Kidney glomerular epithelial cell (primary cell): Measurements from ENCODE around the gene LATS2.

Experiments
- DNase-seq: peaks from one replicate; lab custom pipeline; 2025; lab: John Stamatoyannopoulos, UW

Gene LATS2

GRCh38 chr13:21061029-21061763 is at the start of gene LATS2:
LATS2 (minus strand) TSS chr13:21061586; CDS start chr13:21046026, 15,560 bp downstream.
- DNase-seq = peak; percentile 89

GRCh38 chr13:21109168-21109567 is 47.8 kb upstream of the LATS2 start:
- no peak for DNase-seq

DNA sequence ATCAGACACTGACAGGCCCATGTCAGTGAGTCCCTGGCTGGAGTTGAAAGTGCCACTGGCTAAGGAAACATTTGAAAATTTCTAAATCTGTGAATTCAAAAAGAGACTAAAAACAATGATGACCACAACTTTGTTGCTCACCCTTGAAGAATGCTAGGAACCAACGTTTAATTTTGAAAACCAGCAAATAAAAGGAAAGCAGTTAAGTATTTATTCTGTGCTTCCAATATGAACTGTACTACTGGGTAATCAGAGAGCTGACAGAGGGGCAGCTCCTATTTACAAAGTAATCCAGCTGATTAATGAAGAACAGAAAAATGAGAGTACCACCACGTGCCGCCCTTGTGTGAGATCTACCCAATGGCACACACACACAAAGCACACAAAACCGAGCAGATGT is 44.7 kb upstream of the LATS2 start:
- DNase-seq = peak; percentile 27

- DNase-seq = no peak
These were observed 43.0 kb upstream of the LATS2 start for GRCh38 chr13:21104199-21105019.

GRCh38 chr13:21101865-21102576 is 40.6 kb upstream of the LATS2 start:
- no peak for DNase-seq

DNA sequence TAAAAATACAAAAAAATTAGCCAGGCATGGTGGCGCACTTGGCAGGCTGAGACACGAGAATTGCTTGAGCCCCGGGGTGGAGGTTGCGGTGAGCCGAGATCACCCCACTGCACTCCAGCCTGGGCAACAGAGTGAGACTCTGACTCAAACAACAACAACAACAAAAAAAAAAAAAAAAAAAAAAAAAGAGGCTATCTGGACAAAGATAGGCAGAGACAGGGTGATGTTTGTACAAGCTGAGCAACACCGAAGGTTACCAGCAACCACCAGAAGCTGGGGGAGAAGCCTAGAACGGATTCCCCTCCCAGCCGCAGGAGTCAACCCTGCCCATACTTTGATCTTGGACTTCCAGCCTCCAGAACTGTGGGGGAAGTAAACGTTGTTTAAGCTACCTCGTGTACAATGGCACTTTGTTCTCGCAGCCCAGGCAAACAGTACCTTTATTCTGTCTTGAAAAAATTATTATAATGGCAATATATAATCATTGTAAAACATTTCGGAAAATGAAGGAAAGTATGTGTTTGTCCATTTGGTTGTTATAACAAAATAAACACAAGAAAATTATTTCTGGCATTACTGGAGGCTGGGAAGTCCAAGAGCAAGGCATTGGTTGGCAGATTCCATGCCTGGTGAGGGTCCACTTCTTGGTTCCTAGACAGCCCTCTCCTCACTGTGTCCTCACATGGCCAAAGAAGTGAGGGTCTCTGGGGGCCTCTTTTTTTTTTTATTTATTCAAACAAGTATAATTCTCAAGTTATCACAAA is 39.8 kb upstream of the LATS2 start:
- no peak for DNase-seq

- no peak for DNase-seq
These were observed 38.8 kb upstream of the LATS2 start for GRCh38 chr13:21100211-21100610.

DNA sequence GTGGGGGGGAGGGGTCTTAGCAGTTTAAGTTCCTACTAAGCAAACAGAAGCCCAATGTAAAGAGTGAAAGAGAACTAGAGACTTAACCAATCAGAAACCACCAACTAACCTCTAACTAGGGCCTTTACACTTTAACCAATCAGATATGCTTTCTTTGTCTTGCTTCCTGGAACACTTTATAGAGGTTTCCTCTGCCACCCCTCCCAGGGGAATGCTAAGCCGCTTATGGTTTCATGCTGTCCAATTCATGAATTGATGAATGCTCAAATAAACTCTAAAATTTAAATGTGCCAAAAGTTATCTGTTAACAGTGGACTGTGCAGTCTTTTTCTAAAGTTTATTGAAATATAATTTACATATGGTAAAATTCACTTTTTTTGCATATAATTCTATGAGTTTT is 33.9 kb upstream of the LATS2 start:
- DNase-seq = no peak

GRCh38 chr13:21089830-21090229 is 28.4 kb upstream of the LATS2 start:
- no peak for DNase-seq

- DNase-seq = no peak
These were observed 27.1 kb upstream of the LATS2 start for GRCh38 chr13:21088534-21088933.

DNA sequence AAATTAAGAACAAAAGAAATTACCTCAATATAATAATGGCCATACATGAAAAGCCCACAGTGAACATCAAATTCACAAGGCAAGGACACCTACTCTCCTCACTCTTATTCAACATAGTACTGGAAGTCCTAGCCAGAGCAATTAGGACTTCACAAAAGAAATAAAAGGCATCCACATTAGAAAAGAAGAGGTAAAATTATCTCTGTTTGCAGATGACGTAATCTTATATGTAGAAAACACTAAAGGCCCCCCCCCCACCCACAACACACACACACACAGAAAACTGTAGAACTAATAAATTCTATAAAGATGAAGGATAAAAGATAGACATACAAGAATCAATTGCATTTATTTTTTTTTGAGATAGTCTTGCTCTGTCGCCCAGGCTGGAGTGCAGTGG is 25.5 kb upstream of the LATS2 start:
- DNase-seq = no peak

DNA sequence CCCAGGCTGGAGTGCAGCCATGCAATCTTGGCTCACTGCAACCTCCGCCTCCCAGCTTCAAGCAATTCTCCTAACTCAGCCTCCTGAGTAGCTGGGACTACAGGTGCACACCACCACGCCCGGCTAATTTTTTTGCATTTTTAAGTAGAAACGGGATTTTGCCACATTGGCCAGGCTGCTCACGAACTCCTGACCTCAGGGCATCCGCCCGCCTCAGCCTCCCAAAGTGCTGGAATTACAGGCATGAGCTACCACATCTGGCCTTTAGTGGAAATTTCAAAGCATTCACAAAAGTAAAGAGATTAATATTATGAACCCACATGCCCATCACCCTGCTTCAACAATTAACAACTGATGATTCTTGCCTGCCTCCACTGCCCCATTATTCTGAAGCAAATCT is 20.5 kb upstream of the LATS2 start:
- no peak for DNase-seq

DNA sequence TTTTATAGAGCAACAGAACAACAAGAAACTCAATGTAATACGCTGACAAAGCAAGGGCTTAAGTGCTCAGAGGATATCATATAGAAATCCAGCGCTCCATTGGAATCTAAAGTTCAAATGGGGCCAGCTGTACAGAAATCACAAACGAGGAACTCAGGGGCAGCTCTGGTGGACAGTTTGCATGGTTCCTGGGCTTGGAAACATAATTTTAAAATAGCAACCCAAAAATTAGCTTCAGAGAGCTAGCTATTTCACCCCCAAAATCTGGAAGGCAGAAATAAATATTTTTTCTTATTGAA is 19.2 kb upstream of the LATS2 start:
- DNase-seq = no peak

DNA sequence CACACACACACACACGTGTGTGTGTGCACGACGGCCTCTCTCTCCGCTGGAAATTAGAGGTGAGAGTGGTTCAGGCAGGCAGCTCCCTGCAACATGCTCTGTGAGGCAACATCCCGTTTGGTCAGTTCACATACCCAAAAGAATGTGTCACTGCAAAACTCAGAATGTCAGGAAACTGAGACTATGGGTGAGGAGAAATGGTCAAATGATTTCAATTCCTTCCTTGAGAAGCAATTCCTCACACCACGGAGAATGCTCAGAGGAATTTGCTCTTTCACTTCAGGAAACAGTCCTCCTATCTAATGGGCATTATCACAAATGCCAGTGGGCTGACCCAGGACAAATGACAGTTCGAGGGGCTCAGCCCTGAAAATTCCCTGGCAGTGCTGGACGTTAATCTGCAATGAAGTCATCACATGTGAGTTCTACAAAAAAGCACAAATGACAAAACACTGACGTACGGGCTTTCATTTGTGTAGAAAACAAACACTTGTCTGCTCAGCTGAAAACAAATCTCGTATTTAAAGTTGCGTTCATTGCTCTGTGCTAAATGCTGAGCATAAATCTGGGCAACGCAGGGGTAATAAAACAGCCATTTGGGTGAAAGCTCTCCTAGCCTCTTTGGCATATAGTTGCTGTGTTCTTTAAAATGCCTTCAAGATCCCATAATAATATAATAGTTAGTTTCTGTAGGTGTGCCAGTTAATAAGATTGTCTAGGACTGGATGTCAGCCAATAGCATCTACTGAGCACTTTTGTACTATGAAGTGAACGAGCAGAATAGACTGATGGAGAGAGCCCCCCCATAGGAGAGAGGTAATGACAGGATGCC is 18.6 kb upstream of the LATS2 start:
- peak; percentile 82 for DNase-seq

GRCh38 chr13:21079221-21079620 is 17.8 kb upstream of the LATS2 start:
- DNase-seq = no peak

GRCh38 chr13:21078501-21078900 is 17.1 kb upstream of the LATS2 start:
- no peak for DNase-seq

- no peak for DNase-seq
These were observed 16.5 kb upstream of the LATS2 start for GRCh38 chr13:21077788-21078353.

DNA sequence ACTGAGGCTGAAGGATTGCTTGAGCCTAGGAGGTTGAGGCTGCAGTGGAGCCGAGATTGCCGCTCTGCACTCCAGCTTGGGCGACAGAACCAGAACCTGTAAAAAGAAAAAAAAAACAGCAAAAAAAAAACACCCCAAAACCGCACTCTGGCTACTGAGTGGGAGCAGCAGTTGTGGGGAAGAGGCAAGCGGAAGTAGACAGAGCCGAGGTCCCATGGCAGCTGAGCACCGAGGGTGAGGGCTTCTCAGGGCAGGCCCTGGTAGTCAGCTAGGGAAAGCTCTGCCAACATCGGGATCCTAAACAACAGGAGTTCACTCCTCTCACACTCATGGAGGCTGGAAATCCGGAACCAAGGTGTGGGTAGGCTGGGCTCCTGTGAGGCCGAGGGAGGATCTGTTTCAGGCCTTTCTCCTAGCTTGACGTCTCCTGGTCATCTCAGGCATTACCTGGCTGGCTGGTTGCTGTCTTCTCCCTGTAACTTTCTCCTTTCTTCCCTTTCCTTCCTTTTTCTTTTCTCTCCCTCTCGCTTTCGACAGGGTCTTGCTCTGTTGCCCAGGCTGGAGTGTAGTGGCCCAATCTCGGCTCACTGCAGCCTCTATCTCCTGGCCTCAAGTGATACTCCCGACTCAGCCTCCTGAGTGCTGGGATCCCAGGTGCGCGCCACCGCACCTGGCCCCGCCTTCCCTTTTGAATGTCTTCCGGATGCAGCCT is 15.8 kb upstream of the LATS2 start:
- DNase-seq = no peak

DNA sequence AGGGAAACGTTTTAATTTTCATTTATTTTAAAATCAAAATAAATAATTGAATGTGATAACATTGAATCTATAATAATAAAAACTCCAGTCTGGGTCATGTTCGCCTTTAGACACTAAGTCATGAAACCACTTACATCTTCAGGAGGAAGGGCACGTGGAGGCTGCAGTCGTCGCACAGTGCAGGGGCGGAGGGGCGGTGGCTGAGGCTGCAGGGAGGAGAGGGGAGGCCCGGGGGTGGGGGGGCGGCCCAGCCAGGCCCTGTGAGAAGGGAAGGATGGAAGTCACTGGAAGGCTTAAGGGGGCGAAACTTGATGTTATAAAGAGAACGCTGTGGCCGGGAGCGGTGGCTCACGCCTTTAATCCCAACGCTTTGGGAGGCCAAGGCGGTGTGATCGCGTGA is 14.9 kb upstream of the LATS2 start:
- DNase-seq = no peak
